Heart left ventricle (tissue), 16 donors: ENCODE measurements around the gene CALHM2. TPM values are rescaled to one million over a fixed set of nuclear protein-coding genes. Genes with fewer than 3 reads are reported as not detected.

Source experiments
- ATAC-seq, 4 donors: fragments of 200-7000 bp; cut with Tn5 transposase; one replicate each; pipeline ENCODE4 v1.9.1; 2020 to 2022; ENCODE audit warnings: moderate library complexity in 4 of 4, mild to moderate bottlenecking in 3 of 4, moderate number of reproducible peaks in 1 of 4
- DNase-seq, 5 donors: peaks; one replicate each; pipeline ENCODE4 v3.0.0-alpha.2; 2020
- H3K27ac ChIP-seq, 12 donors: fragments of 200-600 bp; sonication (generic) in 4 of 12; one replicate each; pipeline versions ENCODE4 v1.5.0 to v1.8.0; 2016 to 2022; ENCODE audit warnings: mild to moderate bottlenecking in 2 of 12
- H3K27me3 ChIP-seq, 9 donors: fragments of 200-600 bp; sonication (generic) in 2 of 9; one replicate each; pipeline versions ENCODE4 v1.5.1 to v1.8.0; 2016 to 2022; ENCODE audit warnings: mild to moderate bottlenecking in 3 of 9
- H3K36me3 ChIP-seq, 9 donors: fragments of 200-600 bp; sonication (generic) in 2 of 9; one replicate each; pipeline versions ENCODE4 v1.5.0 to v1.8.0; 2018 to 2022; ENCODE audit warnings: mild to moderate bottlenecking in 2 of 9
- H3K4me1 ChIP-seq, 12 donors: fragments of 200-600 bp; sonication (generic) in 4 of 12; one replicate each; pipeline versions ENCODE4 v1.5.0 to v1.8.0; 2016 to 2022; ENCODE audit warnings: mild to moderate bottlenecking in 3 of 12
- H3K4me3 ChIP-seq, 12 donors: fragments of 200-600 bp; sonication (generic) in 4 of 12; one replicate each; pipeline versions ENCODE4 v1.5.0 to v1.8.0; 2017 to 2022; ENCODE audit warnings: mild to moderate bottlenecking in 9 of 12, moderate library complexity in 4 of 12
- H3K9me3 ChIP-seq, 12 donors: fragments of 200-600 bp; sonication (generic) in 4 of 12; one replicate each; pipeline versions ENCODE4 v1.5.0 to v1.8.0; 2016 to 2022; ENCODE audit warnings: mild to moderate bottlenecking in 1 of 12
- POLR2A ChIP-seq, 2 donors: fragments of 450-650 bp; IDR thresholded peaks; one replicate each; pipeline ENCODE4 v1.6.1; 2017; ENCODE audit warnings: antibody characterized with exemption in 2 of 2, mild to moderate bottlenecking in 2 of 2, moderate library complexity in 2 of 2
- WGBS, 4 donors: extraction: QIAGEN DNeasy Blood & Tissue Kit in 2 of 4; methylation state at CpG; one replicate each; pipeline versions ENCODE4 v1.1.5 to v1.1.7; 2013 to 2018; 5-methylcytosine and 5-hydroxymethylcytosine counted together
- intact Hi-C, 10 donors: fragments of 100-400 bp; cut with DNase I; formaldehyde crosslinking; loops; one replicate each; pipeline versions ENCODE4 v1.11.1 to v1.14.2; 2022
- polyA plus RNA-seq, 2 donors: library from polyadenylated mRNA; stranded (reverse); fragments of 200-250 nt; gene quantifications; one replicate each; pipeline ENCODE4 v1.2.3, GENCODE V29; 2013
- total RNA-seq, 9 donors: library from RNA; depleted of rRNA in 2 of 9; stranded (reverse); fragments of >200 nt in 2 of 9; fragmentation: NEBNext Ultra II Directional in 3 of 9; extraction: Animal tissue kit (Norgen Biotek cat#: 25700) in 3 of 9; gene quantifications; one replicate each; pipeline versions ENCODE4 v1.1.0 to v1.2.4, GENCODE V29; 2016 to 2023
- TF ChIP-seq, protein P1 (sequence below), 12 donors: fragments of 200-600 bp; sonication (generic) in 4 of 12; IDR thresholded peaks; one replicate each; pipeline versions ENCODE4 v1.5.0 to v1.8.0; 2018 to 2022; ENCODE audit warnings: antibody characterized with exemption in 12 of 12, mild to moderate bottlenecking in 5 of 12
- donor health status: ischemic (EF 13 %, LVEDD 7.1; RV severe dilation, severe dysfunction).
- donor health status: healthy with polysubstance abuse.
- donor health status: DM: no; HTN: yes; CAD: no.
- donor health status: DM: no; HTN: no; CAD: no.
- donor health status: ischemic (EF 25% LVEDD 6.9; RV normal size, moderate dysfunction).
- donor health status: ischemic (EF 25% LVEDD 5.7; RV mildly dilated, moderate dysfunction).
- donor health status: healthy.
- donor health status: DM: yes; HTN: yes; CAD: no.
- donor health status: ischemic (EF 35%, LVEDD 5.7; RV mildly dilated, moderate dysfunction).
- donor health status: nonischemic (EF 11% LVEDD 7.7; RV severe dilation, severe dysfunction).
- donor health status: DM: yes; HTN: yes; CAD: no.
- donor health status: PGD.
- donor health status: ischemic (EF 29% LVEDD 5.4; RV normal size, mild dysfunction).
- donor health status: nonischemic (EF 23%, LVEDD 6.1; RV moderate dilation, normal function).

CALHM2 gene
- total and polyA plus RNA-seq, 11 donors, result 8.2 to 36.8 (median 11.2) TPM

- no peak for DNase-seq
- intact Hi-C loops, result no loop called here
Observed at GRCh38 chr10:103454026-103454425, 1.9 kb upstream of the CALHM2 start.

DNA sequence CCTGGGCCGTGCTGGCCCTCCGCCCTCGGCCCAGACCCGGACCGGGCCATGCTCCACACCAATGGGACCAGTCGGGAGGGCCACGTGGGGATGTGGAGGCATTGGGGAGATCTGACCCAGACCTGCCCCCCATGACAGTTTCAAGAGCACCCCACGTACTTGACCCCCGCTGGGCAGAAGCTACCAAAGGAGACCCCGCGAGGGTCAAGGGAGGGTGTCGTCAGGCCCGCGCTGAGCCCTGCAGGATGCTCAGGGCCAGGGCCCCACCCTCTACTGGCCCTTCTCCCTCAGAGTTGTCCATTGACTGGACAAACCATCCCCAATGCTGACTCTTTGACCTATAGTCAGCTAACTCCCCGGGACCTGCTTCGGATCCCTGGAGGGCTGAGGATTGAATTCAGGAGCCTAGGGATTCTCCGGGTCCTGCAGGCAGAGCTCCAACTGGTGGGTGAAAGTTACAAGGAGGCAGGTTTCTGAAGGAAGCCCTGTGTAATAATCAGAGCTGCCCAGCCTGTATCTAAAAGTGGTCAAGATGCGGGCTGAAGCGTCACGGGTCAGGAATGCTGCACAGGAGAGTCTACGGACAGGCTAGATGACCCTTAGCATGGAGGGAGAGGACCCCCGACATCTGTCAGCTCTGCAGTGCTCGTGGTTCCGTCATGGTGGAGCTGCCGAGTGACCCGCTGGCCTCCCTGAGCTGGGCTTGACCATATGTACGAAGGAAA lies 498 bp upstream of the CALHM2 start:
- Histone ChIP-seq H3K27ac (peak overlapping the region; percentile 83 to 98 (median 93)), H3K4me1 (peaks cover 6 to 46% (median 30%) of the 10 kb centered on the region in 12 donors), H3K9me3 (no peaks in the 10 kb centered on the region), H3K27me3 (no peaks in the 10 kb centered on the region), H3K4me3 (peak overlapping the region; percentile 58 to 97 (median 76)), H3K36me3 (peaks cover 0 to 28% (median 26%) of the 10 kb centered on the region in 9 donors)
- TF ChIP-seq, protein P1, sequence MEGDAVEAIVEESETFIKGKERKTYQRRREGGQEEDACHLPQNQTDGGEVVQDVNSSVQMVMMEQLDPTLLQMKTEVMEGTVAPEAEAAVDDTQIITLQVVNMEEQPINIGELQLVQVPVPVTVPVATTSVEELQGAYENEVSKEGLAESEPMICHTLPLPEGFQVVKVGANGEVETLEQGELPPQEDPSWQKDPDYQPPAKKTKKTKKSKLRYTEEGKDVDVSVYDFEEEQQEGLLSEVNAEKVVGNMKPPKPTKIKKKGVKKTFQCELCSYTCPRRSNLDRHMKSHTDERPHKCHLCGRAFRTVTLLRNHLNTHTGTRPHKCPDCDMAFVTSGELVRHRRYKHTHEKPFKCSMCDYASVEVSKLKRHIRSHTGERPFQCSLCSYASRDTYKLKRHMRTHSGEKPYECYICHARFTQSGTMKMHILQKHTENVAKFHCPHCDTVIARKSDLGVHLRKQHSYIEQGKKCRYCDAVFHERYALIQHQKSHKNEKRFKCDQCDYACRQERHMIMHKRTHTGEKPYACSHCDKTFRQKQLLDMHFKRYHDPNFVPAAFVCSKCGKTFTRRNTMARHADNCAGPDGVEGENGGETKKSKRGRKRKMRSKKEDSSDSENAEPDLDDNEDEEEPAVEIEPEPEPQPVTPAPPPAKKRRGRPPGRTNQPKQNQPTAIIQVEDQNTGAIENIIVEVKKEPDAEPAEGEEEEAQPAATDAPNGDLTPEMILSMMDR (IDR thresholded peaks at IDR 0.05), result no peak
- no peak for TF ChIP-seq POLR2A (IDR thresholded peaks at IDR 0.05)
- ATAC-seq (no peak), DNase-seq (no peak)
- 32 to 48% (median 39%) methylated on average over 19 to 27 of the region's 27 CpGs for WGBS, 4 donors
- intact Hi-C loops, result no loop called here

More at GRCh38 chr10:103454026-103454425, 1.9 kb upstream of the CALHM2 start:
- H3K9me3 ChIP-seq, result no peaks in the 10 kb centered on the region
- no peaks in the 10 kb centered on the region for H3K27me3 ChIP-seq
- no peak for TF ChIP-seq POLR2A (IDR thresholded peaks at IDR 0.05)
- TF ChIP-seq, protein P1 (IDR thresholded peaks at IDR 0.05), result no peak
- H3K36me3 ChIP-seq, result peaks cover 0 to 15% (median 12%) of the 10 kb centered on the region in 9 donors
- H3K4me1 ChIP-seq, result peaks cover 4 to 33% (median 19%) of the 10 kb centered on the region in 12 donors
- no peak for ATAC-seq
- H3K4me3 ChIP-seq, result no peak overlapping the region
- no peak overlapping the region for H3K27ac ChIP-seq
- 84 to 94% (median 90%) methylated on average over 4 of the region's 4 CpGs for WGBS, 4 donors

GRCh38 chr10:103451091-103451813 lies 918 bp downstream of the CALHM2 start:
- intact Hi-C loops, result no loop called here
- DNase-seq (peak; percentile 74 to 88 (median 83)), ATAC-seq (peak; percentile 56 to 74 (median 67))
- H3K27me3 ChIP-seq, result no peaks in the 10 kb centered on the region
- peak overlapping the region; percentile 83 to 98 (median 93) for H3K27ac ChIP-seq
- H3K9me3 ChIP-seq, result no peaks in the 10 kb centered on the region
- WGBS, 4 donors, result 32 to 51% (median 43%) methylated on average over 10 to 14 of the region's 14 CpGs
- H3K4me3 ChIP-seq, result peak overlapping the region; percentile 58 to 97 (median 76)
- peaks cover 0 to 42% (median 39%) of the 10 kb centered on the region in 9 donors for H3K36me3 ChIP-seq
- peaks cover 10 to 60% (median 44%) of the 10 kb centered on the region in 12 donors for H3K4me1 ChIP-seq
- TF ChIP-seq, protein P1 (IDR thresholded peaks at IDR 0.05), result no peak
- peak in 1 of 2 donors; percentile 39 for TF ChIP-seq POLR2A (IDR thresholded peaks at IDR 0.05)

- H3K36me3 ChIP-seq, result peaks cover 0 to 52% (median 46%) of the 10 kb centered on the region in 9 donors
- no peak for ATAC-seq
- peaks cover 10 to 69% (median 54%) of the 10 kb centered on the region in 12 donors for H3K4me1 ChIP-seq
- H3K27ac ChIP-seq, result peak overlapping the region; percentile 83 to 98 (median 93)
- no peaks in the 10 kb centered on the region for H3K27me3 ChIP-seq
- peak overlapping the region in 11 of 12 donors; percentile 58 to 97 (median 78) for H3K4me3 ChIP-seq
- DNase-seq, result no peak
- WGBS, 4 donors, result 78 to 85% (median 84%) methylated on average over 9 to 12 of the region's 12 CpGs
- no peaks in the 10 kb centered on the region for H3K9me3 ChIP-seq
- TF ChIP-seq POLR2A (IDR thresholded peaks at IDR 0.05), result no peak
- TF ChIP-seq, protein P1 (IDR thresholded peaks at IDR 0.05), result no peak
- intact Hi-C loops, result no loop called here
Observed at GRCh38 chr10:103450201-103450695, 1.9 kb downstream of the CALHM2 start.
